ENCODE data around the gene RC3H1.

- no peak for TF ChIP-seq POLR2A (IDR thresholded peaks at IDR 0.05)
- no peak for TF ChIP-seq CTCF (IDR thresholded peaks at IDR 0.05)
- TF ChIP-seq EP300 (IDR thresholded peaks at IDR 0.05) = no peak
- TF ChIP-seq POLR2AphosphoS5 (IDR thresholded peaks at IDR 0.05) = no peak
Observed at GRCh38 chr1:173886746-173887611, 135.2 kb downstream of the RC3H1 start.

Measured in stomach (tissue), 4 donors.